Myometrial cell (primary cell): ENCODE measurements around the gene ESPNL. TPM values are rescaled to one million over a fixed set of nuclear protein-coding genes. Genes with fewer than 3 reads are reported as not detected.

Source experiments
- total RNA-seq: library from RNA; depleted of rRNA; stranded (reverse); fragments of >200 nt; gene quantifications from 2 replicates; pipeline ENCODE4 v1.2.3, GENCODE V29; 2015

The ESPNL gene, protein sequence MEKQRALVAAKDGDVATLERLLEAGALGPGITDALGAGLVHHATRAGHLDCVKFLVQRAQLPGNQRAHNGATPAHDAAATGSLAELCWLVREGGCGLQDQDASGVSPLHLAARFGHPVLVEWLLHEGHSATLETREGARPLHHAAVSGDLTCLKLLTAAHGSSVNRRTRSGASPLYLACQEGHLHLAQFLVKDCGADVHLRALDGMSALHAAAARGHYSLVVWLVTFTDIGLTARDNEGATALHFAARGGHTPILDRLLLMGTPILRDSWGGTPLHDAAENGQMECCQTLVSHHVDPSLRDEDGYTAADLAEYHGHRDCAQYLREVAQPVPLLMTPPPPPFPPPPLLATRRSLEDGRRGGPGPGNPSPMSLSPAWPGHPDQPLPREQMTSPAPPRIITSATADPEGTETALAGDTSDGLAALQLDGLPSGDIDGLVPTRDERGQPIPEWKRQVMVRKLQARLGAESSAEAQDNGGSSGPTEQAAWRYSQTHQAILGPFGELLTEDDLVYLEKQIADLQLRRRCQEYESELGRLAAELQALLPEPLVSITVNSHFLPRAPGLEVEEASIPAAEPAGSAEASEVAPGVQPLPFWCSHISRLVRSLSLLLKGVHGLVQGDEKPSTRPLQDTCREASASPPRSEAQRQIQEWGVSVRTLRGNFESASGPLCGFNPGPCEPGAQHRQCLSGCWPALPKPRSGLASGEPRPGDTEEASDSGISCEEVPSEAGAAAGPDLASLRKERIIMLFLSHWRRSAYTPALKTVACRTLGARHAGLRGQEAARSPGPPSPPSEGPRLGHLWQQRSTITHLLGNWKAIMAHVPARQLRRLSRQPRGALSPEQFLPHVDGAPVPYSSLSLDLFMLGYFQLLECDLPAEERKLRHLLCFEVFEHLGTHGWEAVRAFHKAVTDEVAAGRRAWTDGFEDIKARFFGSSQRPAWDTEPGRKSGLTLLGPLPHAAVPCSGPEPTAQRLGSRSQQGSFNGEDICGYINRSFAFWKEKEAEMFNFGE
- 13.5 and 25.3 TPM in 2 replicates for total RNA-seq

DNA sequence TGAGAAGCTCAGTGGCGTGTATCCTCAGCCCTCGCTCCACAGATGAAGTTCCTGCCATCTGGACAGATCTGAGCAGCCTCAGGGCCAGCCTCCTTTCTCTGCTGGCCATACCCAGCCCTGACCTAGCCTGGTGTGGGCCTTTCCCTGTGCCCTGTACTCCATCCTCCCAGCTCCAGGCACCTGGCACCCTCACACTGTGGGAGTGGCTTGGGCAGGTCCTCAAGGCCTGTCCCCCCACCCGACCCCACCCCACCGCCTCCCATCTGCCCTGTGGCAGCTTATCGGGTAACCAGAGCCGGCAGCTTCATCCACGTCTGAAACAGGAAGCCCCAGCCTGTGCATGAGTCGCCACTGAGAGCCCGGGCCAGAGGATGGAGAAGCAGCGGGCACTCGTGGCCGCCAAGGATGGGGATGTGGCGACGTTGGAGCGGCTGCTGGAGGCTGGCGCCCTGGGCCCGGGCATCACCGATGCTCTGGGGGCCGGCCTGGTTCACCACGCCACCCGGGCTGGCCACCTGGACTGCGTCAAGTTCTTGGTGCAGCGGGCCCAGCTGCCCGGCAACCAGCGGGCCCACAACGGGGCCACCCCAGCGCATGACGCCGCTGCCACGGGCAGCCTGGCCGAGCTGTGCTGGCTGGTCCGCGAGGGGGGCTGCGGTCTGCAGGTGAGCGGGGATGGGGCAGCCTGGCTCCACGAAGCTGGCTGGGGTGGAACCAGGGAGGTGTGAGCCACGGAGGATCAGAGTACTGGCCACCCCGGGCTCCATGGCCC is at the start of gene ESPNL:
ESPNL (plus strand) TSS at position 292 of the 772 bp plus-strand sequence; CDS start at position 372, 80 bp downstream.

DNA sequence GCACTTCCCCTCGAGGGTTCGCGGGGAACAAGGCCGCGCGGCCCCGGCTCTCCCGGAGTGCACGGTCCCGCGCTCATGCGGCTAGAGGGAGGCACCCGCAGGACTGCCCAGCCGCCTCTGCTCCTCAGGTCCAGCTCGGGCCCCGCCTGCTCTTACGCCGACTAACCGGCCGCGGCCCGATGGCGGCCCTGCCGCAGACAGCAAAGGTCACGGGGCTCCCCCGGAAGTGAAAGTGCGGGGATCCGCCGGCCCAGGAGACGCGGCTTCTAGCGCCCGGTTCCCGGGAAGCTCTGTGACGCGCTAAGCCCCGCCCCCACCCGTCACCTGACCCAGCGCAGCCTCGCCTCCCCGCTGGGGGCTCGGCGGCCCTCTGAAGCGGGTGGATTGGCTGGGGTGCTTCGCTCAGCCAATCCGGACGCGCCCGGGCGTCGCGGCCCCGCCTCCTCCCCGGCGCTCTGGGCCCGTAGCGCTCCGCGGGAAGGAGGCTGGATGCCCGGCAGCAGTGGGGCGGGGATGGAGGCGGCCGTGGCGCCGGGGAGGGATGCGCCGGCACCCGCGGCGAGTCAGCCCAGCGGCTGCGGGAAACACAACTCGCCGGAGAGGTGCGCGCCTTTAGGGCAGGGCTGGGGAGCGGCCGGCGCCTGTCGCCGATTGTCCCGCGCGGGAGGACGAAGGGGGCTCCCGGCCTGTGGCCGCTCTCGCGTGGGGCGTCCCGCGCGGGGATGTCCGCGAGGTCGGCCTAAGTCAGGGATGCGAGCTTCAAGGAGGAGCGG is 39.4 kb upstream of the ESPNL start, which contains the start of gene SCLY:
SCLY (plus strand) TSS at position 460 of the 773 bp plus-strand sequence; CDS start at position 514, 54 bp downstream.

DNA sequence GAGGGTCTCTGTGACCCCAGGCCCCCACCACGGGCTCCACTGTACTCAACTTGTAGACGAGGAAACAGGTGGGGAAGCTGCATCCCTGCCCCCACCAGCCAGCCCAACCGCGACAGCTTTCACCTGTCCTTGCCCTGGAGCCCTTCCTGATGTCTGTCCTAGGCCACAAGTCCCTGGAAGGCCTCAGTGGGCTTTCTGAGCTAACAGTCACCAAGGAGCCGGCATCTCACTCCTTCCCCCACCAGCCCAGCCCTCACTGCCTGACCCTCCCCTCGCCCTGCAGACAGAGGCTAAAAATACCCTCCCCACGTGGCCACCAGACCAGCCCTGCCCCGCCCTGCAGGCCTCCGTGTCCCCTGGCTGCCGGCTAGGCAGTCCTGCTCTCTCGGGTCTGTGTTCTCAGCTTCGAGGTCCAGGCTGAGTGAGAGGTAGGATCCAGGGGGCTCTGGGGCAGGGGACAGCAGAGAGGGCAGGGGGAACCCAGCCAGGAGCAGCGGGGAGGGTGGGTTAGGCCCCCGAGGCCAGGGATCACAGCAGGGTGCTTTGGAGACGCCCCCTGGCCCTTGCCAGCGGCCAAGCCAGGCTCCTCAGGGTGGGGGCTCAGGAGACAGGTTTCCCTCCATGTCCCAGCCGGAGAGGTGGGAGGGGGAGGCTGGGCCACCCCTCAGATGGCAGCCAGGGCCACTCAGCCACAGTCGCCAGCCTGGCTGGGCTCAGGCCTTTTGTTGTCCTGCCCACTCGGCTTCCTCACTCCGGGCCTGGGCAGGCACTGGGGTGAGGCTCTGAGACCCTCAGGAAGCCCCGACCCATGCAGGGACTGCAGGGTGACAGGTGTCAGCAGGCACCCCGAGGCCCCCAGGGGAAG is 38.4 kb downstream of the ESPNL start, which contains the start of gene KLHL30:
KLHL30 (plus strand) TSS at position 338 of the 865 bp plus-strand sequence. CDS start 2,087 bp downstream, outside the sequence.

DNA sequence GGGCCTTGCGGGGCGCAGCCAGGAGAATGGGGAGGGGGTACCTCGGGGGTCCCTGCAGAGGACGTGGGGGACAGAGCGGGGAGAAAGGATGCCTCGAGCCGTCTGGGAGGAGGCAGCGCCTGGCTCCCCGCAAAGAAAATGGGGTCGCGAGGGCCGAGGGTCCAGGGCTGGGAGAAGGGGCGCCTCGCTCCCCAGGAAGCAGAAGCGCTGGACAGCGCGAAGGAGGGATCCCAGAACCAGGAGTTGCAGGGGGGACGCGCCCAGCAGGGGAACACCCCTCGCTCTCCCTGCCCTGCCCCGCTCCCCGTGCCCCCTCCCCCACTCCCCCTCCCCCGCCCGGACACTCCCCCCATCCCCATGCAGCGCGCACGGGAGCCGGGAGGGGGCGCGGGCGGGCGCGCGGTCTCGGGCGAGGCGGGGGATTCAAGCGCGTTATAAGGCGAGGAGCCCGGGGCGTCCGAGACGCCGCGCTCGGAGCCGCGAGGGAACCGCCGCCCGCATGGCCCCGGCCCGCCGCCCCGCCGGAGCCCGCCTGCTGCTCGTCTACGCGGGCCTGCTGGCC is 58.5 kb downstream of the ESPNL start, which contains the start of gene ERFE:
ERFE (plus strand) TSS at position 462 of the 562 bp plus-strand sequence; CDS start at position 500, 38 bp downstream.

Other genes with a start within 250 kb of the ESPNL start
- gene RAMP1, start 240.7 kb upstream of the ESPNL start, total RNA-seq: 259 and 297 TPM in 2 replicates
- gene UBE2F, start 133.3 kb upstream of the ESPNL start, total RNA-seq: 93.4 and 155 TPM in 2 replicates
- gene SCLY, start 39.3 kb upstream of the ESPNL start, total RNA-seq: 10.4 and 17.0 TPM in 2 replicates
- gene KLHL30, start 38.3 kb downstream of the ESPNL start, total RNA-seq: not detected in 2 replicates
- 0.58 and 0.71 TPM in 2 replicates for gene ERFE, start 58.6 kb downstream of the ESPNL start, total RNA-seq
- gene ILKAP, start 103.4 kb downstream of the ESPNL start, total RNA-seq: 18.3 and 20.2 TPM in 2 replicates
- gene HES6, start 139.7 kb downstream of the ESPNL start, total RNA-seq: 2.7 and 5.8 TPM in 2 replicates
- gene PER2, start 188.3 kb downstream of the ESPNL start, total RNA-seq: 2.7 and 4.0 TPM in 2 replicates
- 6.2 and 13.5 TPM in 2 replicates for gene TRAF3IP1, start 220.2 kb downstream of the ESPNL start, total RNA-seq